H1 (cell line): ENCODE measurements around the gene PIGT. TPM values are rescaled to one million over a fixed set of nuclear protein-coding genes. Genes with fewer than 3 reads are reported as not detected.

ENCODE experiments used
- CTCF ChIA-PET: fragments of 300-600 bp; sonication (Branson Sonifier 250); formaldehyde crosslinking; loops from one replicate; lab custom pipeline; 2021; ENCODE audit not compliant: partially characterized antibody; lab: Charles Lee
- POLR2A ChIA-PET: fragments of 300-600 bp; sonication (Branson Sonifier 250); formaldehyde crosslinking; loops from one replicate; lab custom pipeline; 2021; ENCODE audit warnings: inconsistent platforms; ENCODE audit not compliant: partially characterized antibody; lab: Charles Lee
- DNase-seq, 2 experiments: peaks; one replicate each; pipeline versions ENCODE4 v3.0.0 to v3.0.0-alpha.2; 2010 to 2022; ENCODE audit warnings: low spot score in 2 of 2, low read depth in 1 of 2, mixed read lengths in 1 of 2
- FAIRE-seq: peaks from 2 replicates; lab custom pipeline; 2011; peaks lifted over from hg19 to GRCh38; lab: Jason Lieb, UNC
- H2AFZ ChIP-seq: 2 replicates; pipeline ENCODE4 v1.8.1; 2012; ENCODE audit warnings: low read length, inconsistent platforms
- H2AK5ac ChIP-seq: 2 replicates; pipeline ENCODE4 v1.6.1; 2013; ENCODE audit warnings: low read depth, low read length
- H2BK120ac ChIP-seq: replicated peaks from 2 replicates; pipeline ENCODE3; 2013; ENCODE audit warnings: low read depth, low read length, inconsistent platforms
- H2BK12ac ChIP-seq: 2 replicates; pipeline ENCODE4 v1.6.1; 2013; ENCODE audit warnings: low read depth, low read length
- H2BK15ac ChIP-seq: 2 replicates; pipeline ENCODE4 v1.6.1; 2013; ENCODE audit warnings: low read length
- H2BK20ac ChIP-seq: 2 replicates; pipeline ENCODE4 v1.6.1; 2013; ENCODE audit warnings: low read length
- H2BK5ac ChIP-seq: 2 replicates; pipeline ENCODE4 v1.6.1; 2013; ENCODE audit warnings: low read depth, low read length
- H3K14ac ChIP-seq: 2 replicates; pipeline ENCODE4 v1.6.1; 2013; ENCODE audit warnings: inconsistent platforms; ENCODE audit not compliant: insufficient read length
- H3K18ac ChIP-seq: 2 replicates; pipeline ENCODE4 v1.6.1; 2013; ENCODE audit warnings: low read length; ENCODE audit errors: extremely low read depth
- H3K23ac ChIP-seq: 2 replicates; pipeline ENCODE4 v1.6.1; 2013; ENCODE audit warnings: inconsistent platforms; ENCODE audit not compliant: insufficient read length
- H3K23me2 ChIP-seq: 2 replicates; pipeline ENCODE4 v1.6.1; 2013; ENCODE audit warnings: low read depth, low read length
- H3K27ac ChIP-seq: 2 replicates; pipeline ENCODE4 v1.6.1; 2011; ENCODE audit warnings: low read depth, low read length, inconsistent platforms
- H3K27me3 ChIP-seq, 4 experiments: replicated peaks in 1 of 4; 1 replicate in 1 of 4; 2 replicates in 3 of 4; pipeline versions ENCODE4 v1.6.1 to v1.8.1; 2011 to 2013; ENCODE audit warnings: low read length in 3 of 4, mild to moderate bottlenecking in 3 of 4, inconsistent platforms in 2 of 4, mixed read lengths in 2 of 4, moderate library complexity in 1 of 4; ENCODE audit not compliant: control insufficient read depth in 3 of 4, insufficient read depth in 3 of 4; ENCODE audit errors: extremely low read depth in 1 of 4
- H3K36me3 ChIP-seq, 4 experiments: 2 replicates each; pipeline versions ENCODE4 v1.6.1 to v1.8.1; 2011 to 2013; ENCODE audit warnings: mild to moderate bottlenecking in 4 of 4, low read length in 3 of 4, moderate library complexity in 2 of 4, control low read depth in 1 of 4, inconsistent platforms in 1 of 4; ENCODE audit not compliant: insufficient read depth in 4 of 4, control insufficient read depth in 2 of 4
- H3K4ac ChIP-seq: replicated peaks from 2 replicates; pipeline ENCODE3; 2013; ENCODE audit warnings: low read length, low read depth, mixed read lengths, inconsistent platforms; ENCODE audit not compliant: insufficient read length
- H3K4me1 ChIP-seq, 4 experiments: replicated peaks in 1 of 4; 1 replicate in 1 of 4; 2 replicates in 3 of 4; pipeline versions ENCODE4 v1.6.1 to v1.8.1; 2011 to 2013; ENCODE audit warnings: low read length in 3 of 4, inconsistent platforms in 2 of 4, mixed read lengths in 1 of 4; ENCODE audit not compliant: insufficient read depth in 4 of 4, control insufficient read depth in 3 of 4
- H3K4me2 ChIP-seq, 2 experiments: 2 replicates each; pipeline versions ENCODE4 v1.6.1 to v1.8.1; 2011 to 2013; ENCODE audit warnings: low read depth in 2 of 2, low read length in 2 of 2, control low read depth in 1 of 2, inconsistent platforms in 1 of 2, mild to moderate bottlenecking in 1 of 2; ENCODE audit not compliant: insufficient read depth in 1 of 2
- H3K4me3 ChIP-seq, 4 experiments: fragments of 200-600, 300-600 bp in 1 of 4; sonication (generic), shearing (Covaris generic), sonication (Bioruptor Twin) in 1 of 4; 2 replicates each; pipeline versions ENCODE4 v1.5.1 to v1.8.1; 2011 to 2016; ENCODE audit warnings: low read length in 4 of 4, low read depth in 3 of 4, control low read depth in 2 of 4, inconsistent platforms in 2 of 4, mild to moderate bottlenecking in 2 of 4, mixed read lengths in 1 of 4, moderate library complexity in 1 of 4; ENCODE audit not compliant: insufficient read depth in 2 of 4; ENCODE audit errors: extremely low read depth in 1 of 4
- H3K56ac ChIP-seq: replicated peaks from 2 replicates; pipeline ENCODE3; 2013; ENCODE audit warnings: low read depth, mild to moderate bottlenecking, mixed read lengths, low read length, inconsistent platforms; ENCODE audit not compliant: insufficient read length
- H3K79me1 ChIP-seq: 2 replicates; pipeline ENCODE4 v1.6.1; 2013; ENCODE audit warnings: low read depth, low read length, control low read depth
- H3K79me2 ChIP-seq, 2 experiments: 2 replicates each; pipeline versions ENCODE4 v1.6.1 to v1.8.1; 2012 to 2013; ENCODE audit warnings: low read length in 2 of 2, mild to moderate bottlenecking in 2 of 2, inconsistent platforms in 1 of 2; ENCODE audit not compliant: insufficient read depth in 2 of 2, control insufficient read depth in 1 of 2
- H3K9ac ChIP-seq, 4 experiments: replicated peaks in 1 of 4; 1 replicate in 1 of 4; 2 replicates in 3 of 4; pipeline versions ENCODE4 v1.6.1 to v1.8.1; 2011 to 2013; ENCODE audit warnings: low read depth in 3 of 4, low read length in 3 of 4, control low read depth in 2 of 4, mild to moderate bottlenecking in 2 of 4, moderate library complexity in 2 of 4, inconsistent platforms in 1 of 4; ENCODE audit errors: extremely low read depth in 1 of 4
- H3K9me3 ChIP-seq, 2 experiments: 2 replicates each; pipeline versions ENCODE4 v1.6.1 to v1.8.1; 2012 to 2013; ENCODE audit warnings: mild to moderate bottlenecking in 2 of 2, moderate library complexity in 2 of 2, control low read depth in 1 of 2, inconsistent platforms in 1 of 2, low read depth in 1 of 2, low read length in 1 of 2, mixed read lengths in 1 of 2; ENCODE audit not compliant: insufficient read depth in 2 of 2
- H4K20me1 ChIP-seq, 2 experiments: replicated peaks in 1 of 2; 2 replicates each; pipeline versions ENCODE3 to v1.8.1; 2011 to 2013; ENCODE audit warnings: inconsistent platforms in 2 of 2, low read length in 2 of 2, mild to moderate bottlenecking in 1 of 2; ENCODE audit not compliant: insufficient read depth in 2 of 2, control insufficient read depth in 1 of 2
- H4K5ac ChIP-seq: 2 replicates; pipeline ENCODE4 v1.6.1; 2013; ENCODE audit warnings: low read length, low read depth, mixed read lengths, inconsistent platforms; ENCODE audit not compliant: insufficient read length
- H4K8ac ChIP-seq: 2 replicates; pipeline ENCODE4 v1.8.0; 2013; ENCODE audit warnings: mild to moderate bottlenecking, moderate library complexity, low read length, inconsistent platforms; ENCODE audit not compliant: insufficient read depth; ENCODE audit errors: extremely low read depth
- H4K91ac ChIP-seq: replicated peaks from 2 replicates; pipeline ENCODE3; 2013; ENCODE audit warnings: low read length, mixed read lengths, inconsistent platforms; ENCODE audit not compliant: insufficient read length
- CTBP2 ChIP-seq: IDR thresholded peaks from 2 replicates; pipeline ENCODE4 v1.7.0; 2011; ENCODE audit warnings: borderline replicate concordance, mild to moderate bottlenecking, moderate library complexity, mixed read lengths, low read length; ENCODE audit not compliant: insufficient read depth, insufficient read length
- GABPA ChIP-seq: IDR thresholded peaks from 2 replicates; pipeline ENCODE4 v1.6.1; 2011; ENCODE audit warnings: mild to moderate bottlenecking, low read length, moderate library complexity, borderline replicate concordance; ENCODE audit not compliant: insufficient read depth
- POLR2A ChIP-seq, 2 experiments: IDR thresholded peaks; 1 replicate in 1 of 2; 2 replicates in 1 of 2; pipeline ENCODE4 v1.6.1; 2011; ENCODE audit warnings: low read depth in 2 of 2, low read length in 2 of 2, mild to moderate bottlenecking in 2 of 2; ENCODE audit errors: control extremely low read depth in 1 of 2
- RNF2 ChIP-seq: fragments of 200-900, 300-1000 bp; sonication (generic); IDR thresholded peaks from 2 replicates; pipeline ENCODE4 v1.7.1; 2016; ENCODE audit warnings: borderline replicate concordance, low read depth, mild to moderate bottlenecking, antibody characterized with exemption, low read length; ENCODE audit not compliant: poor library complexity, severe bottlenecking; ENCODE audit errors: missing control alignments
- SAP30 ChIP-seq: fragments of 300-600 bp; sonication (generic); IDR thresholded peaks from 2 replicates; pipeline ENCODE4 v1.7.1; 2012; ENCODE audit warnings: low read length, moderate library complexity, mild to moderate bottlenecking, inconsistent platforms; ENCODE audit not compliant: insufficient read depth, insufficient replicate concordance
- TAF1 ChIP-seq: IDR thresholded peaks from 2 replicates; pipeline ENCODE4 v1.6.1; 2011; ENCODE audit warnings: mild to moderate bottlenecking, low read depth, low read length
- TEAD4 ChIP-seq: IDR thresholded peaks from 2 replicates; pipeline ENCODE4 v1.6.1; 2012; ENCODE audit warnings: low read depth, low read length, inconsistent platforms, mixed read lengths
- WGBS, 2 experiments: shearing (Covaris generic) in 1 of 2; methylation state at CpG; one replicate each; pipeline versions ENCODE4 v1.1.6 to v1.1.7; 2013 to 2015; ENCODE audit warnings: low lambda C conversion rate in 2 of 2, mixed read lengths in 2 of 2, inconsistent platforms in 1 of 2, low coverage in 1 of 2, missing lambda C conversion rate in 1 of 2; ENCODE audit not compliant: insufficient replicate concordance in 2 of 2, insufficient coverage in 1 of 2, insufficient read length in 1 of 2; ENCODE audit errors: extremely low coverage in 1 of 2, missing lambda C conversion rate in 1 of 2; 5-methylcytosine and 5-hydroxymethylcytosine counted together
- polyA plus RNA-seq, 7 experiments: library from polyadenylated mRNA; depleted of rRNA in 3 of 7; stranded (reverse) in 5 of 7; unstranded in 2 of 7; fragments of >200 nt in 5 of 7; fragments of 200-250 nt in 2 of 7; gene quantifications; 1 replicate in 5 of 7; 2 replicates in 1 of 7; 4 replicates in 1 of 7; pipeline versions ENCODE4 v1.2.1 to v1.2.3, GENCODE V29; 2011 to 2013; ENCODE audit warnings: missing spikeins in 2 of 7, mixed read lengths in 2 of 7
- total RNA-seq: library from RNA; stranded (reverse); fragmentation: NEBNext Ultra II Directional; extraction: Animal tissue kit (Norgen Biotek cat#: 25700); gene quantifications from 2 replicates; pipeline ENCODE4 v1.2.1, GENCODE V29; 2021
- TF ChIP-seq, protein P1 (sequence below): IDR thresholded peaks from 2 replicates; pipeline ENCODE4 v1.6.1; 2012; ENCODE audit warnings: inconsistent platforms
- TF ChIP-seq, protein P2 (sequence below): IDR thresholded peaks from 2 replicates; pipeline ENCODE4 v1.6.1; 2011; ENCODE audit warnings: low read length, improper control_type of control experiment

The PIGT gene
- total and polyA plus RNA-seq, 2 of the 8 experiments (the other 6 are each of a cell fraction or from before 2014, with no cell fraction given) = 66.0 to 89.7 TPM

DNA sequence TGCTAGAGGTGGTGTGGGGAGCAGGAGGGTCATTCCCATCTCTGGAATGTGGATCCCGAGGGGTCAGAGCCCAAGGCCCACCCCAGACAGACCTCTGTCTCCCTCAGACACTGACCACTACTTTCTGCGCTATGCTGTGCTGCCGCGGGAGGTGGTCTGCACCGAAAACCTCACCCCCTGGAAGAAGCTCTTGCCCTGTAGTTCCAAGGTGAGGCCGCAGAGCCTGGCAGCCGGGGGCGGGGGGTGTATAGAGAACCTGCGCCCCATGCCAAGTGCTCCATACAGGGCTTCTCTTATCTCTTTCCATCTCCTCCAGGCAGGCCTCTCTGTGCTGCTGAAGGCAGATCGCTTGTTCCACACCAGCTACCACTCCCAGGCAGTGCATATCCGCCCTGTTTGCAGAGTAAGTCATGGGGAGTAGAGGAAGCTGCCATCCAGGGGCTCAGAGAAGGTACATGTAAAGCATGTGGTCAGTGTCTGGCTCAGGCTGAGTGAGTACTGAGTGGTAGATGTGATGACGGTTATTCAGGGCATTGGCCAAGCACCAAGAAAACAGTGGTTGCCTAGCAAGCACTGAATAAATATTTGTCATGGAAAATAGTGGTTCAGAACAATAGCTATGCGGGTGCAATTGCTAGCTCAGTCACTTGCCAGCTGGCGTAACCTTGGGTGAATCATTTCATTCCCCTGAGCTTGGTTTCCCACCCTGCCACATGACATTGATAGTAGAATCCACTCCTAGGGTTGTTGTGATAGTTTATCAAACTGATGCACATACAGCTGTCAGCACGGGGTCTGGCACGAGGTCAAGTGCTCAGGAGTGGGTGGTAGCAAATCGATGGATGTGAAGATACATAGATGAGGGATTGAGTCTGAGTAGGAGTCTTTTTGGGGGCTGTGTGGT is 3.5 kb downstream of the PIGT start:
- CTCF ChIA-PET = interaction anchor here (0.6 to 6.7 kb wide), 11 partner anchors 10 to 535 kb away, joined by 3 to 54 read pairs (median 3); no protein-coding TSS in a partner anchor
- H3K36me3 ChIP-seq = peaks cover 14 to 47% (median 29%) of the 10 kb centered on the region in 4 experiments
- H3K4me3 ChIP-seq = no peak overlapping the region
- peaks cover 0 to 5% (median 2%) of the 10 kb centered on the region in 4 experiments; a peak in 3 of 7 replicates for H3K4me1 ChIP-seq
- H3K9me3 ChIP-seq = no peaks in the 10 kb centered on the region
- H2BK120ac ChIP-seq = no peak overlapping the region
- H3K56ac ChIP-seq = no peak overlapping the region
- no peak for FAIRE-seq
- H4K8ac ChIP-seq = no peak overlapping the region; the same call in 1 of the 2 replicates
- H2AFZ ChIP-seq = no peak overlapping the region
- H4K20me1 ChIP-seq = peaks cover 2 to 5% of the 10 kb centered on the region in 2 experiments
- H3K79me1 ChIP-seq = peaks cover 3% of the 10 kb centered on the region
- 95% methylated on average over 17 of the region's 17 CpGs; no CpG with 5 or more reads in 1 of the 2 experiments for WGBS, 2 experiments
- no peak overlapping the region for H4K91ac ChIP-seq
- H3K79me2 ChIP-seq = peaks cover 0 to 20% of the 10 kb centered on the region in 2 experiments; a peak in 2 of 4 replicates
- no peak overlapping the region for H3K14ac ChIP-seq
- H2BK12ac ChIP-seq = no peak overlapping the region
- no peak overlapping the region for H3K4me2 ChIP-seq
- H4K5ac ChIP-seq = no peak overlapping the region
- no peak overlapping the region for H3K9ac ChIP-seq
- H2BK5ac ChIP-seq = no peak overlapping the region
- H3K18ac ChIP-seq = no peak overlapping the region
- no peak overlapping the region for H2BK15ac ChIP-seq
- no peak overlapping the region for H3K4ac ChIP-seq
- H2AK5ac ChIP-seq = no peak overlapping the region
- no peak overlapping the region for H2BK20ac ChIP-seq
- peaks cover 6% of the 10 kb centered on the region for H3K23me2 ChIP-seq
- DNase-seq = peak in 1 of 2 experiments; percentile 20
- POLR2A ChIA-PET = interaction anchor here (0.6 to 6.8 kb wide), 5 partner anchors 8 to 940 kb away, joined by 3 to 71 read pairs (median 3); partner anchors contain the start of gene DBNDD2
- H3K27me3 ChIP-seq = no peaks in the 10 kb centered on the region
- H3K27ac ChIP-seq = no peak overlapping the region
- no peak overlapping the region for H3K23ac ChIP-seq
- TF ChIP-seq POLR2A (IDR thresholded peaks at IDR 0.05; ENCODE audit: control extremely low read depth in 1 of 2, low read depth in 2 of 2, low read length in 2 of 2) (no peak), RNF2 (no peak), GABPA (no peak), TAF1 (no peak), SAP30 (no peak), CTBP2 (no peak), TEAD4 (no peak)
- TF ChIP-seq, protein P1, sequence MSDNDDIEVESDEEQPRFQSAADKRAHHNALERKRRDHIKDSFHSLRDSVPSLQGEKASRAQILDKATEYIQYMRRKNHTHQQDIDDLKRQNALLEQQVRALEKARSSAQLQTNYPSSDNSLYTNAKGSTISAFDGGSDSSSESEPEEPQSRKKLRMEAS = no peak
- TF ChIP-seq, protein P2, sequence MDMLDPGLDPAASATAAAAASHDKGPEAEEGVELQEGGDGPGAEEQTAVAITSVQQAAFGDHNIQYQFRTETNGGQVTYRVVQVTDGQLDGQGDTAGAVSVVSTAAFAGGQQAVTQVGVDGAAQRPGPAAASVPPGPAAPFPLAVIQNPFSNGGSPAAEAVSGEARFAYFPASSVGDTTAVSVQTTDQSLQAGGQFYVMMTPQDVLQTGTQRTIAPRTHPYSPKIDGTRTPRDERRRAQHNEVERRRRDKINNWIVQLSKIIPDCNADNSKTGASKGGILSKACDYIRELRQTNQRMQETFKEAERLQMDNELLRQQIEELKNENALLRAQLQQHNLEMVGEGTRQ = no peak
